ELR (cell line): ENCODE results near the gene DBH.

Source experiments
- DNase-seq: peaks from one replicate; pipeline ENCODE4 v3.0.0-alpha.2; 2015; ENCODE audit warnings: low read depth

The DBH gene

GRCh38 chr9:133684121-133684935 is 48.2 kb downstream of the DBH start:
- no peak for DNase-seq

- DNase-seq = no peak
These were observed 48.8 kb downstream of the DBH start for GRCh38 chr9:133684936-133685361.

GRCh38 chr9:133685653-133686609 is 49.8 kb downstream of the DBH start:
- no peak for DNase-seq

GRCh38 chr9:133686642-133687575 is 50.7 kb downstream of the DBH start:
- no peak for DNase-seq

DNA sequence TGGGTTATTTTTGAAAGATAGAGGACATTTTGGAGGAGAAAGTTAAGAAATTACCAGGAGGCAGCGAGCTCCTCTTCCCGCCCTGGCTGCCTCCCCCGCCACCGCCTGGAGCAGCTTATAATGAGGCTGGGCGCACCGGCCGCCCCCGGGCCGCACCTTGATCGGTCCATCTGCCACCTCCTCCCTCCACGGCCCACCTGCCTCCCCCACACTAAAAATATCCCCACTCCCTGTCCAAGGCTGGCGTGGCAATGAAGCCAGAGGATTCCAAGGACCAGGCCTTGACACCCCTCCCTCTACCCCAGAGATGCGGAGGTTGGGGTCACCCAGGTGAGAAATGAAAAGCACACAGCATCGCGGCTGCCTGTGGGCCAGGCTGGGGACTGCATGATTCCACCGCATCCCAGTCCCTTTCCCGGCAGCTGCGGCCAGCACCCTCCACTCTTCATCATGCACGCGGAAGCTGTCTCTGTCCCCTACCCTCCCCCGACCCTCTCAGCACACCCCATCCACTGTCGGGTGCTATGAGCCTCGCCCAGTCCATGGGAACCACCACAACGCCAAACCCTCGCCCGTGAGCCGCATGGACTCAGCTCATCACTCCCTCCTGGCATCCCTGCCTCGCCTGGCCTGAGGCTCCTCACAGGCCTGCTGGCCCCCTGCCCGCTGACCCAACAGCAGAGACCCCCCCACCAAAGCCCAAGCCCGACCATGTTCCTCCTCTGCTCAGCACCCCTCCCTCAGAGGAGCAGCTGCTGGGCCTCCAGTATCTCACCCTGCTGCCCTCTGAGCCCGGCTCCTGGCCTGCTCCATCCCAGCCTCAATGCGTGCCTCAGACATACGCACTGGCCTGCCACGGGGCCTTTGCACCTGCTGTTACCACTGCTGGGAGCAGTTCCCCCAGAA is 51.9 kb downstream of the DBH start:
- no peak for DNase-seq

- no peak for DNase-seq
These were observed 53.1 kb downstream of the DBH start for GRCh38 chr9:133689151-133689763.

DNA sequence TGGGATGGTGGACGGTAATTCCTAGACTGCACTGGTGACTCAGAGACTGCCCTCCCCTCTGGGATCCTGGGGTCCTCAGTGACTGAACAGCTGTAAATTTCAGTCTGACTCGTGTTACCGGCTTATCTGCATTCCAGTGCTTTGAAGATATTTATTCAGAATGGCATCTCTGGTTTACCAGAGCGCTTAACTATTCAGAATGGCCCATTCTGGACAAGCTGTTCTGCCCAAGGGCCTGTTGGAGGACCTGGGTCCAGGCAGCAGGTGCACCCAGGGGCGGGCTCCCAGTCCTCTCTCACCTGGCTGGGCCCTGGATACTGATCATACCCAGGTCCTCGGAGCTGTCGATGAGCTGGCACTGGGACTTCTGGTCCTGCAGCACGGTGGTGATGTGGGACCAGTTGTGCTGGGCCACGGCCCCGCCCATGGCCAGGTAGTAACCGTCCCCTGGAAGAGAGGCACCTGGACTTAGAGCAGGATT is 54.0 kb downstream of the DBH start:
- DNase-seq = no peak

DNA sequence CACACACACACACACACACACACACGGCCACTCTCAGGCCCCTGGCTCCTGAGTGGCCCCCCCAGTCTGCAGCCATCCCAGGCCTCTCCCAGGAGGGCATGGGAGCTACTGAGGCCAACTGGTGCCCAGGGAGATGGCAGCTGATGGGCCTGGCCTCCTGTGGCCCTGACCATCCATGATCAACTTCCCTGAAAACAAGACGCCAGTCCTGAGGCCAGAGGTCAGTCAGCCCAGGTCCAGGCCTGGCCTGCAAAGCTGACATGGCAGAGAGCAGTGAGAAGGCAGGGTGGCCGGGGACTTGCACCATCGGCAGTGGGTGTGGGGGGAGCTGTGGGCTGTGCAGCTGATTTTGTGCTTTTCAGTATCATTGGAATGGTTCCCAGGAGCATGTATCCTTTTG is 55.0 kb downstream of the DBH start:
- DNase-seq = no peak

DNA sequence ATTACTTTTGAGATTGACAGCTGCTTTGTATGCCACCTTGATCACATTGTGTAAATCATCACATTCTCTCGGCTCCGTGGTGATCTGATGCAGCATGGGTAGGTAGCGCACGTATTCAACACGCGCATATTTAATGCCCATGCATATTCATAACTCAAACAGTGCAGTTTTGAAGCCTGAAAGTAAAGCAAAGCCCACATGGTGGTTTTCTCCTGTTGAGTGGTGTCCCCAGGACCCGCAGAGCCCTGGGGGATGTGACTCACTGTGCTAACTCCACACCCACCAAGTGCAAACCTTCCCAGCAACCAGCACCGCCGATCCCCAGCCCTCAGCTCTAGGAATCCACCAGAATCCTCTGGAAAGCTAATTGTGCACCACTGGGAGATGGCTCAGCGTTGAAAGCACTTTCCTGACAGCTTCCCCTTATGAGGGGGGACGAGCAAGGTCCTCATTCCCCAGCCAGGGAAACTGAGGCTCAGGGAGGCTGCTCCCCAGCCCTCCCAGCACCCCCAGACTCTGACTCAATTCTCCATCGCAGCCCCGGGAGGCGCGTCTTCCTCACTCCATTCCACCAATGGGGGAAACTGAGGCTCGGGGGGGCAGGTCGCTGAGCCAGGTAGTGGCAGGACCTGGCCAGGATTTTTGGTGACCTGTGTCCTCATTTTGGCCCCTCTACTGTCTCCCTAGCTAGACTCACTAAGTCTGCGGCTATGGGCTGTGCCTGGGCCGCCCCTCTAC is 55.6 kb downstream of the DBH start:
- peak; percentile 83 for DNase-seq

GRCh38 chr9:133692364-133692985 is 56.3 kb downstream of the DBH start:
- no peak for DNase-seq

- DNase-seq = no peak
These were observed 57.0 kb downstream of the DBH start for GRCh38 chr9:133693116-133693515.

DNA sequence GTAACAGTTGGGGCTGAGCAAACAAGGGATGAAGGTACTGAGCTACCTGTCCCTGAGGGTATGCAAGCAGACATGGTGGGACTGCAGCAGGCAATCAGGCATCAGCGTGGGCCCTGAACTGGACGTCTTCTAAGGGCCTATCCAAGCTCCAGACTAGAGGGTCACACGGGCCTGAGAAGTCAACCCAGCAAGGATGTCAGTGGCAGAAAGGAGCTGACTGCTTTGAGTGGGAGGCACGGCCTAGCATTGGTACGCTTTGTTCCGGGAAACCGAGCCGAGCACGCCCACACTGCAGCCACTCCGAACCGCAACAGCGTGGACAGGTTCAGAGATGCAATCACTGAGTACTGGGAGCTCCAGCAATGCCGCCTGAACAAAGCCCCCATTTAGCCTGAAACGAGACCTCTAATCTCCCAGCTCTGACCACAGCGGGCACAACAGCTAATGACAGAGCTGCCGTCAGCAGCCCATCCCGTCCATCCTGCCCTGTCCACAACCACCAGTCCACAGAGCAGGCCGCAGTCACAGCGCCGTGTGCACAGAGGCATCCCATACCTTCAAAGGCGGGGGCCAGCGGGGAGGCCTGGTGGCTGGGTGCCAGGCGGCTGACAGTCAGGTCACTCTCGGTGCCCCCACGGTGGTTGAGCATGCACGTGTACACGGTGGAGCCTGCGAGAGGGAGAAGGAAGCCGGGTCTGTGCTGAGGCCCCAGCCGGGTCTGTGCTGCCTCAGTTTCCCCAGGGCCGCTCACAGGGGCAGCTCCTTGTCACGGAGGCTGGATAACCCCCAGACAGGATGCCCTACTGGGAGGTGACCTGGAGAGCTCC is 57.8 kb downstream of the DBH start:
- no peak for DNase-seq

DNA sequence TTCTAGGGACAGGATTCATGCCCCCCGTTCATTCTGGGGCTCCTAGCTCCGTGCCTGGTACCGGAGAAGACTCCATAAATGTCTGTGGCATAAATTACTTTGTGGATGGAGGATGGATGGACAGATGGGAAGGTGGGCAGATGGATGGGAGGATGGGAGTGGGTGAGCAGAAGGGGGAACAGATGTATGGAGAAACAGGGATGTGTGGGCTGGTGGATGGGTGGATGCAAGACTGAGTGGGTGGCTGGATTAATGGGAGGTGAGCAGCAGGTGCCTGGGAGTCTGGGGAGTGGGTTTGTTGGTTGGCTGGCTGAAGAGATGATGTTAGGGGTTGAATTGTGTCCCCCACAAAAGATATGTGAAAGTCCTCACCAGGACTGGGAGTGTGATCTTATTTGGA is 58.5 kb downstream of the DBH start:
- no peak for DNase-seq

DNA sequence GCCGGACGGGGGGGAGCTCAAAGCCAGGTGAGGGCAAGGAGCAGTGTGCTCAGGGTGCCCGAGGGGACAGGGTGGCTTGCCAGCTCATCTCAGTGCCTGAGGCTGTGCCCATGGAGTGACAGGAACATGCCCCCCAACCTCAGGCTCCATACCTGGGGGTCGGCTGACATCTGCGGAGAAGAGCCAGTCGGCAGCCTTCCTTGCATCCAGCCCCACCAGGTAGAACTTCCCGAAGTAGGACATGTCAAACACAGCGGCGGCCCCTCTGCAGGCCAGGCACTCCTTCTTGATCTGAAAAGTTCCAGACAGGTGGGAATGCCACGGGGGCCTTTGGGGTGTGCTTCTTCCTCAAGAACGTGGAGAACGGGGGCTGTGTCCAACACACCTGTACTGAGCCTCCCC is 59.9 kb downstream of the DBH start:
- no peak for DNase-seq

GRCh38 chr9:133699546-133699945 is 63.4 kb downstream of the DBH start:
- DNase-seq = no peak

DNA sequence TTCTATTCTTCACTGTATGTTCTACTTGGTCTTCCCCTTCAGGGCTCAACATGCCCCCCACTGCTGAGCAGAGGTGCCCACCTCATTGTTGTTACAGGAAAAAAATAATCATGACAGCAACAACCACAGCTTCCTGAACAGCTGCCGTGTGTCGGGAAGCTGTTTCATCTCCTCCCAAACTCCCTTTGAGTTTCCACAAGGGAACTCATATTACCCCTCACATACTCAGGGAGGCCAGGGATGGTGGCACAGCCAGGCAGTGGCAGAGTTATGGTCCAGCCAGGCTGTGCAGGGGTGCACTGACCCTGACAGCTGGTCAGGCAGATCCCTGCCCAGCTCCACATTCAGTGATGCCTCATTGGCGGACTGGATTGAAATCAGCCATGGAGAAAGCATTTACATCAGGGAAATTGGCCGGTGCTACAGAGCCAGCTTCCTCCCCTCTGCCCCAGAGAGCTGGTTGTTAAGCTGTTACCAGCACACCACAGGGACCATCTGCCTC is 64.7 kb downstream of the DBH start:
- DNase-seq = no peak

DNA sequence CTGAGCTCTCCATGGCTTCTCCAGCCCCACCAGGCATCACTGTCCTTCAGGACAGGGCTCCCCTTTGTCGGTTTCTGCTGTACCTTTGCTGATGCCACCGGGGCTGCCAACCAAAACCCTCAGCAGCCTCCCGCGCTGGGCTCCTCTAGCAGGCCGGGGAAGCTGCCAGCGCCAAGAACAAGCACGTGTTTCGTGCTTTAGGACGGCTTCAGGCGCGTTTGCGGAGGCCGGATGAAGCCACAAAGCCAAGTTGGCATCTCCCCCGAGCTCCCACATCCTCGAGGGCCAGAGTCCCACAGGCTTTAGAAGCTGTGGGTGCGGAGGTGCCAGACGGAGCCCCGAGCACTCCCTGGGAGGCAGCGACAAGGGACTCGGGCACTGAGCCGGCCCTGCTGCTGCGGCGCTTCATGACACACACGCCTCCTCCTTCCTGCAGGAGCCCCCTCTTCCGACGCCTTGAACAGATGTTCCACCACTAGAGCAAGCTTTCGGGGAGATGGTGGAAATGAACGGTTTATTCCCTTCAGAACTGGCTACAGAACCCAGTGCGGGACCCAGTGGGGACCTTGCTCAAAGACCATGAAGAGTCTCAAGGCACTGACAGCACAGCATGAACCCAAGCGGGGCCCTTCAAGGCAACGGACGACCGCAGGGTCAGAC is 65.3 kb downstream of the DBH start:
- no peak for DNase-seq
